ENCODE measurements around the gene TMEM209.
"Not testable (repeated sequence)": the region's sequence is repeated elsewhere in the genome, so short reads cannot be mapped to it uniquely, and the experiment has no call there.

The TMEM209 gene

GRCh38 chr7:130218806-130219620 is 13.8 kb upstream of the TMEM209 start:
- no peak overlapping the region for H3K4me3 ChIP-seq (ENCODE audit: low read depth, low read length)

GRCh38 chr7:130216750-130217149 is 11.5 kb upstream of the TMEM209 start:
- no peak overlapping the region for H3K4me3 ChIP-seq (ENCODE audit: low read depth, low read length)

- H3K4me3 ChIP-seq (ENCODE audit: low read depth, low read length) = no peak overlapping the region
Measured at GRCh38 chr7:130216025-130216424, 10.8 kb upstream of the TMEM209 start.

GRCh38 chr7:130213828-130214227 is 8.6 kb upstream of the TMEM209 start:
- no peak overlapping the region for H3K4me3 ChIP-seq (ENCODE audit: low read depth, low read length)

- no peak overlapping the region for H3K4me3 ChIP-seq (ENCODE audit: low read depth, low read length)
Measured at GRCh38 chr7:130210181-130210935, 5.2 kb upstream of the TMEM209 start.

GRCh38 chr7:130208516-130208915 is 3.3 kb upstream of the TMEM209 start:
- no peak overlapping the region for H3K4me3 ChIP-seq (ENCODE audit: low read depth, low read length)

GRCh38 chr7:130207642-130208041 is 2.4 kb upstream of the TMEM209 start, which contains the start of gene SSMEM1:
Gene SSMEM1, plus strand, starts transcription at chr7:130207860. Its CDS starts 51 bp downstream, at chr7:130207911.
- no peak within 1 kb of the TSS for H3K4me3 ChIP-seq (ENCODE audit: low read depth, low read length)

- H3K4me3 ChIP-seq (ENCODE audit: low read depth, low read length) = no peak overlapping the region
Measured at GRCh38 chr7:130207033-130207432, 1.8 kb upstream of the TMEM209 start.

GRCh38 chr7:130201796-130202195 is 3.4 kb downstream of the TMEM209 start:
- no peak overlapping the region for H3K4me3 ChIP-seq (ENCODE audit: low read depth, low read length)

GRCh38 chr7:130197094-130197493 is 8.1 kb downstream of the TMEM209 start:
- no peak overlapping the region for H3K4me3 ChIP-seq (ENCODE audit: low read depth, low read length)

- H3K4me3 ChIP-seq (ENCODE audit: low read depth, low read length) = no peak overlapping the region
Measured at GRCh38 chr7:130196476-130196875, 8.7 kb downstream of the TMEM209 start.

GRCh38 chr7:130195396-130195795 is 9.8 kb downstream of the TMEM209 start:
- no peak overlapping the region for H3K4me3 ChIP-seq (ENCODE audit: low read depth, low read length)

- H3K4me3 ChIP-seq (ENCODE audit: low read depth, low read length) = no peak overlapping the region
Measured at GRCh38 chr7:130191791-130192190, 13.4 kb downstream of the TMEM209 start.

- no peak overlapping the region for H3K4me3 ChIP-seq (ENCODE audit: low read depth, low read length)
Measured at GRCh38 chr7:130189343-130189742, 15.9 kb downstream of the TMEM209 start.

- H3K4me3 ChIP-seq (ENCODE audit: low read depth, low read length) = no peak overlapping the region
Measured at GRCh38 chr7:130187360-130187759, 17.8 kb downstream of the TMEM209 start.

GRCh38 chr7:130184349-130184748 is 20.9 kb downstream of the TMEM209 start:
- H3K4me3 ChIP-seq (ENCODE audit: low read depth, low read length) = not testable (repeated sequence)

- H3K4me3 ChIP-seq (ENCODE audit: low read depth, low read length) = no peak overlapping the region
Measured at GRCh38 chr7:130182990-130183389, 22.2 kb downstream of the TMEM209 start.

GRCh38 chr7:130181263-130181605 is 24.0 kb downstream of the TMEM209 start:
- no peak overlapping the region for H3K4me3 ChIP-seq (ENCODE audit: low read depth, low read length)

- H3K4me3 ChIP-seq (ENCODE audit: low read depth, low read length) = no peak overlapping the region
Measured at GRCh38 chr7:130180571-130181262, 24.5 kb downstream of the TMEM209 start.

- no peak overlapping the region for H3K4me3 ChIP-seq (ENCODE audit: low read depth, low read length)
Measured at GRCh38 chr7:130179631-130180030, 25.6 kb downstream of the TMEM209 start.

GRCh38 chr7:130178251-130178650 is 27.0 kb downstream of the TMEM209 start:
- H3K4me3 ChIP-seq (ENCODE audit: low read depth, low read length) = no peak overlapping the region
